Keratinocyte (primary cell): ENCODE results near the gene ZNF594.

Experiments used
- CTCF ChIP-seq, 3 experiments: IDR thresholded peaks in 1 of 3; conservative IDR thresholded peaks in 1 of 3; optimal IDR thresholded peaks in 1 of 3; 2 replicates in 2 of 3; 3 replicates in 1 of 3; pipeline versions ENCODE3 to v1.5.1; 2011; ENCODE audit warnings: low read length in 3 of 3, mild to moderate bottlenecking in 3 of 3, moderate library complexity in 2 of 3, control low read depth in 1 of 3, inconsistent platforms in 1 of 3; ENCODE audit not compliant: insufficient read depth in 2 of 3; ENCODE audit errors: extremely low read depth in 1 of 3
- EZH2 ChIP-seq: IDR thresholded peaks from one replicate; pipeline ENCODE4 v1.6.1; 2012; ENCODE audit warnings: inconsistent platforms, mild to moderate bottlenecking, low read length, moderate library complexity

GRCh38 chr17:5238333-5238732, 46.7 kb upstream of the ZNF594 start:
- TF ChIP-seq CTCF (optimal IDR thresholded peaks at IDR 0.05 in 1 of 3, IDR thresholded peaks at IDR 0.05 in 1 of 3, conservative IDR thresholded peaks at IDR 0.05 in 1 of 3; ENCODE audit: extremely low read depth in 1 of 3, insufficient read depth in 2 of 3, low read length in 3 of 3) (no peak), EZH2 (no peak)
